Activated CD4-positive, alpha-beta T cell treated with anti-CD3 and anti-CD28 coated beads, Interleukin-2, amount 50 U/mL, for 24 hours (primary cell): ENCODE results near the gene KCNK5.

ENCODE experiments used
- DNase-seq, 2 donors: peaks; one replicate each; pipeline ENCODE4 v3.0.0-alpha.2; 2020; ENCODE audit warnings: low read depth in 1 of 2, low spot score in 1 of 2

The KCNK5 gene

GRCh38 chr6:39199231-39199940 is 29.9 kb downstream of the KCNK5 start:
- no peak for DNase-seq

- DNase-seq: no peak
Measured at GRCh38 chr6:39198528-39198927, 30.7 kb downstream of the KCNK5 start.

- DNase-seq: no peak
Measured at GRCh38 chr6:39197922-39198500, 31.3 kb downstream of the KCNK5 start.

- no peak for DNase-seq
Measured at GRCh38 chr6:39197521-39197920, 31.8 kb downstream of the KCNK5 start.

- no peak for DNase-seq
Measured at GRCh38 chr6:39196673-39197091, 32.6 kb downstream of the KCNK5 start.

- no peak for DNase-seq
Measured at GRCh38 chr6:39195792-39196385, 33.4 kb downstream of the KCNK5 start.

- DNase-seq: no peak
Measured at GRCh38 chr6:39194466-39194865, 34.8 kb downstream of the KCNK5 start.

- DNase-seq: no peak
Measured at GRCh38 chr6:39193201-39193791, 36.0 kb downstream of the KCNK5 start.

GRCh38 chr6:39192736-39193135 is 36.5 kb downstream of the KCNK5 start:
- DNase-seq: no peak

- DNase-seq: no peak
Measured at GRCh38 chr6:39191236-39191930, 37.9 kb downstream of the KCNK5 start.

GRCh38 chr6:39190545-39191235 is 38.6 kb downstream of the KCNK5 start:
- no peak for DNase-seq

GRCh38 chr6:39189915-39190544 is 39.2 kb downstream of the KCNK5 start:
- DNase-seq: peak in 1 of 2 donors; percentile 10

- DNase-seq: no peak
Measured at GRCh38 chr6:39189131-39189530, 40.1 kb downstream of the KCNK5 start.

- no peak for DNase-seq
Measured at GRCh38 chr6:39188571-39188970, 40.7 kb downstream of the KCNK5 start.

- DNase-seq: no peak
Measured at GRCh38 chr6:39188098-39188450, 41.2 kb downstream of the KCNK5 start.

- no peak for DNase-seq
Measured at GRCh38 chr6:39184906-39185580, 44.2 kb downstream of the KCNK5 start.

GRCh38 chr6:39182604-39183003 is 46.7 kb downstream of the KCNK5 start:
- DNase-seq: no peak

GRCh38 chr6:39181826-39182225 is 47.4 kb downstream of the KCNK5 start:
- no peak for DNase-seq

- no peak for DNase-seq
Measured at GRCh38 chr6:39181333-39181732, 47.9 kb downstream of the KCNK5 start.

GRCh38 chr6:39178804-39179203 is 50.5 kb downstream of the KCNK5 start:
- DNase-seq: no peak
